GM21423 (cell line): ENCODE results near the gene ZC2HC1B.

Experiments used
- ATAC-seq: cut with Tn5 transposase; IDR thresholded peaks from one replicate; pipeline ENCODE4 v1.9.1; 2021; ENCODE audit warnings: mild to moderate bottlenecking, moderate library complexity; ENCODE audit not compliant: unreplicated experiment

ZC2HC1B gene

DNA sequence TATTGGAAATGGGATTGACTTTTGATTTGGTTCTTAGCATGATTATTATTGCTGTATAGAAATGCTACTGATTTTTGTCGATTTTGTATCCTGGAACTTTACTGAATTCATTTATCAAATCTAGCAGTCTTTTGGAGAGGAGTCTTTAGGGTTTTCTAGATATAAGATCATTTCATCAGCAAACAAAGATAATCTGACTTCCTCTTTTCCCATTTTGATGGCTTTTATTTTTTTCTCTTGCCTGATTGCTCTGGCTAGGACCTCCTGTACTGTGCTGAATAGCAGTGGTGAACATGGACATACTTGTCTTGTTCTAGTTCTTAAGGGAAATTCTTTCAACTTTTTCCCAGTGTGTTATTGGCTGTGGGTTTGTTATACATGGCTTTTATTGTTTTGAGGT is 64.6 kb downstream of the ZC2HC1B start:
- no peak for ATAC-seq

DNA sequence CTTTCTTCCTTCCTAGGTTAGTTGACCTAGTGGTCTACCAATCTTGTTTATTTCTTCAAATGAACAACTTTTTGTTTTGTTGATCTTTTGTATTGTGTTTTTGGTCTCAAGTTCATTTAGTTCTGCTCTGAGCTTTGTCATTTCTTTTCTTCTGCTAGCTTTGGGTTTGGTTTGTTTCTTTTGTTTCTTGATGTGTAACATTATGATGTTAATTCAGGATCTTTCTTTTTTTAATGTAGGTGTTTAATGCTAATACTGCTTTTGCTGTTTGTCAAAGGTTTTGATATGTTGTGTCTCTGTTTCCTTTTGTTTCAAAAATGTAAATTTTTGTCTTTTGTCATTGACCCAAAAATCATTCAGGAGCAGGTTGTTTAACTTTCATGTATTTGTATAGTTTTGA is 65.7 kb downstream of the ZC2HC1B start:
- ATAC-seq = no peak

DNA sequence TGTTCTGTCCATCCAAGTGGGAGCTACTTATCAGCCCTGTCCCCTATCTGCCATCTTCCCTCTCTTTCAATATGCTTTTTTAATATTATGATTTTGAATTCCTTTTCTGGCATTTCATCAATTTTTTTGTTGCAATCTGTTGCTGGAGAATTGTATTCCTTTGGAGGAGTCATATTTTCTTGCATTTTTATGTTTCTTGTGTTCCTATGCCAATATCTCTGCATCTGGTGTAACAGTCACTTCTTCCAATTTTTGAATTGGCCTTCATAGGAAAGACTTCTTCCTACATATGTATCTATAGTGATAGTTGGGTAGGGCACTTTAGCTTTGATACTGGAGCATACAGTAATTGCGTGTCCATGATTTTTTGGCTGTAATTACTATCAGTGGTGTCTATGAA is 70.1 kb downstream of the ZC2HC1B start:
- ATAC-seq = no peak

DNA sequence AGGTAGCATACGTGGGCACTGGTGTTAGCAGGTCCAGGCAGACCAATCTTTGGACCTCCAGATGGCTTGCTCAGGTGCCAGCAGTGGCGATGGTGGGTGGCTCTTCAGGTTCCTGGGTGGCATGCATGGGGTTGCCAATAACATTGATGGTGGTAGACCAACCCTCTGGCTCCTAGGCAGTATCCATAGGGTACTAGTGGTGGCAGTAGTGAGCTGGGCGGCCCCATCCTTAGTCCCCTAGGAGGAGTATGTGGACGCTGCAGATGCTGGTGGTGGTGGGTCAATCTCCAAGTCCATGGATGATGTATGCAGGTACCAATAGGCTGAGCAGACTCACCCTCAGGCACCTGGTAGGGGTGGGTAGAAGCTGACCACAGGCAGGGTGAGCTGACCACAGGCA is 70.6 kb downstream of the ZC2HC1B start:
- ATAC-seq = no peak

DNA sequence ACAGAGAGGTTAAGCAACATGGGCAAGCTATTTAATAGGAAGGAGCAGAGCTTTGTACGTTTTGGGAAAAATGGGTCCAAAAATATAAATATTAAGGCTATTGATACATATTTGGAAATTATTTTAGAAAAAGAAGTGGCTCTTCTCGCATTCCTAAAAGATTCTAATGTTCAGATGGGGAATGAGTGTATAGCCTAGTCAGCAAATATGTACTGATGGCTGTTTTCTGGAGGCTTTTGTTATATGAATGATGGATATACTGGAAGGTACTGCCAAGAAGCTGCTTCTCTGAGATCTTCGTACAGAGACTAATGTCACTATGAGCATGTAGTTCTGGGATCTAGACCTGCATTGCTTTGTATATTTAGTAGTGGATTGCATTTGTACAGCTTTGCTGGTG is 72.1 kb downstream of the ZC2HC1B start:
- no peak for ATAC-seq

DNA sequence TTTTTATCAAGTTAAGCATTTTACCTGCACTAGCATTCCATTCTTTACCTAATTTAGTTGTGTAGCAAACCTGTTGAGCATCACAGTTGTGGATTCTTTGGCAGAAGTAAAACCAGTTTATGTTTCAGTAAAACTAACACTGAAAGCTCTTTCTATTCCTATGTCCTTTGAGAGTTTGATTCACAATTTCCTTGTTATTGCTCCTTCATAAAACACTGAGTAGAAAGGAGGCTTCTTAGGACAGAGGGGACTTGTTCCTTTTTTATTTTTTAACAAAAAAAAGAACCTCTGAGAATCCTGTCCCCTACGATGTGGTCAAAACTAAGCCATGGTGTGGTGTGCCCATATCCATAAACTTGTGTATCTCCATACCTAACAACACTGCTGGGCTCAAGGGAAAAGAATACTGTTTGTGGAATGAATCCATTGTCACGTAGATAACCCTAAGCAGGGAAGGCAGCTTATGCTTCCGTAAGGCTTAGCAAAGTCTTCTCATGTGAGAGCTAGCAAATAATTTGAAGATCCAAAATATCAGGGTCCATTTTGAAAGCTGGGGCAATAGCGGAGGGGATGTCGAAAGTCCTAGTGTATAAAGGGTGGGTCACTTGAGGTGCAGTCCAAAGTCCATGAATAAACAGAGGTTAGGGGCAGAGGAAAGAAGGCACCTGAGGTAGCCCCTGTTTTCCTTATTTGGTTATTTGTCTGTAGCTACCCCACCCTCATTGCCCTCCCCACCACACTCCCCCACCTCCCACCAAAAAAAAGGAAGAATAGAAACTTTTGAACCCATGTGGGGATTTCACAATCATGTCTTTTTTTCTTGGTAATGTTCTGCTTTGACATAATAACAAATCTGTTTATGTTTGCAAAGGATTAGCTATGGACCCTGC is 72.7 kb downstream of the ZC2HC1B start:
- no peak for ATAC-seq

DNA sequence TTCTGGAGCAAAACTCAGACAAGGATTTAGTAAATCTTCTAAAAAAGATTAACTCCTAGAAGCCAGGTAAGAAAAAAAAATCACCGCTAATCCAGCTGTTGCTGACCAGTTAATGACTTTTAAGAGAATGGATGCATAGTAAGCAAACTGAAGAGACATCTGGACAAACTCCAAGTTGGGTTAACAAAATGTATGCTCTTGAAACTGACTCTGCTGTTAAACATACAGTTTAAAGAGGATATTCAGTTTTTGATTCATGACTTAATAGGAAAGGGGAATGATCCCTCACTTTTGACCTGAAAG is 73.3 kb downstream of the ZC2HC1B start:
- no peak for ATAC-seq

DNA sequence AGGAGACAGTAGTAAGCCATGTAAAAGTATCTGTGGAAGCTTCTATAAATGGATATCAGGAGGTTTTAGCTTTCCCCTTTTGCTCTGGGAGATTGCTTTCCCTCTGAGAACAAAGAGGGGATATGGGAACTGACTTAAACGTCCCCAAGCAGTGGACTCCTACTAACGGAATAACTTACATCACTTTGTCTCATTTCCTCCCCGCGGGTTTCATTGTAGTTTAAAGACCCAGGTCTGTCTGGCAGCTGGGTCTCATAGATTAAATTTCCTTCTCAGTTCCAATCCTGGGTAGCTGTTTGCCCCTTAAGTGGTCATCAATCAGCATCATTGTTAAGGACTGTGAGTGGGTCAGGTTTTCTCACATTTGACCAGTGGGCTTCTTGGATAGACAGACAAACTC is 75.1 kb downstream of the ZC2HC1B start:
- ATAC-seq = no peak

DNA sequence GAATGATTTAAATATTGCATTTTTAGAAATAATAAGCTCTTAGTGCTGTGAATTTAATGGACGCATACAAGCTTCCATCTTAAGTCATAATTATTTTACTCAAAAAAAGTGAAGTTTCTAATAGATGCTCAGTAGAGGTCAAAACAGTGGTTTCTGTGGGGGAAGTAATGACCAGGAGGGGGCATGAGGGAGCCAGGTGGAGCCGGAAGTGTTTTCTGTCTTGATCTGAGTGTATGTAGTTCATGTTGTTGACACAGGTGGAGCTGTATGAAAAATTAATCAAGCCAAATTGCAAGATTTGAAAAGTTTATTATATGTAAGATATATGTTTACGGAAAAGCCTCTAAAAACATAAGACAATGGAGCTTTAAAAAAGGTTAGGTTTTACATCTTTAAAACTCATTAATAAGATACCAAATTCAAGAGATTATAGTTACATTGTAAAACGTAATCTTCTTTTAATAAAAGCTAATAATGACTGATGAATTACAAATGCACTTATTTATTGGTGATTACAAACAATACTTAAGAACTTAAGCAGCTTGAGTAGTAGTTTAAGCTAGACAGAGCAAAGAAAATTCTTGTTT is 75.8 kb downstream of the ZC2HC1B start:
- ATAC-seq = peak; percentile 98

DNA sequence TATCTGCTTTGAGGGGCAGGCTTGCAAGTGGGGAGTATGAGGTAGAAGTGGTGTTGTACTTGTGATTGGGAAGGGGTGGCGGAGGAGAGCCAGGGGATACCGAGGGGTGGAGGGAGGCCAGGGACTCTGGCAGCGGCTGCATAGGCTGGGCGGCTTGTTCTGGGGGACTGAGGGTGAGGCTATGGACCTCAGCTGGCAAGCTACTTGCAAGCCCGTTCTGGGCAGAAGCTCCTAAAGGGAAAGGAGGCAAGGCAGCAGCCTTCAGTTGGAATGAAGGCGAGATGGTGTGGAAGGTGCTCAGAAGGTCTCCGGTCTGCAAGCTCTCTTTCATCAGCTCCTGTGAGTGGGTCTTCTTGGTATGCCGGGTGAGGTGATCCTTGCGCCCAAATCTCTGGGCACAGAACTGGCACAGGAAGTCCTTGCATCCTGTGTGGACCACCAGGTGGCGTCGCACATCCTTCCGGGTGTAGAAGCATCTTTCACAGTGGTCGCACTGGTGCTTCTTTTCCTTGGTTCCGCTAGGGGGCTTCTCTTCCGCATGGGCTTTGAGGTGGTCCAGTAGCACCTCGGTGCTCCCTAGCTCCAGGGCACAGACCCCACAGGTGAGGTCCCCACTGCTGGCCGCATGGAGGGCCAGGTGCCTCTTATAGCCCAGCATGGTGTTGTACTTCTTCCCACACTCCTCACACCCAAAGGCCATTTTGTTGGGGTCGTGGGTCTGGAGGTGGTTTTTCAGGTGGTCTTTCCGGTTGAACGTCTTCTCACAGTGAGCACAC is 77.8 kb downstream of the ZC2HC1B start:
- no peak for ATAC-seq

DNA sequence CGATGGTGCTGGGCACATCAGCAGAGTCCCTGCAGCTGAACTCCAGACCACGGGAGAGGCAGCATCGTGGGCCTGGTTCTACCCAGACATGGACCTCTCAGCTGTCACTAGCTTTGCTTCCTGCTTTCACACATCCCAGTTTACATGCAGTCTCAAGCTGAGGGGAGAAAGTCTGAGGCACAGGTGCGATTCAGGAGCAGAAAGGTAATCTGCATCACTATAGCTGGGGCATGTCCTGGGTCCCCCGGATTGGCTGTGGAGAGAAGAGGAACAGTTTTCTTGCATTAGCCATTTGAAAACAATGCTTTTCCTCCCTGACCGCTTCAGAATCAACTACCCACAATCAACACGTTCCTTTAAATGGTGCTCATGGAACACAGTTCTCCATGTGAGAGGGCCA is 83.9 kb downstream of the ZC2HC1B start:
- no peak for ATAC-seq

DNA sequence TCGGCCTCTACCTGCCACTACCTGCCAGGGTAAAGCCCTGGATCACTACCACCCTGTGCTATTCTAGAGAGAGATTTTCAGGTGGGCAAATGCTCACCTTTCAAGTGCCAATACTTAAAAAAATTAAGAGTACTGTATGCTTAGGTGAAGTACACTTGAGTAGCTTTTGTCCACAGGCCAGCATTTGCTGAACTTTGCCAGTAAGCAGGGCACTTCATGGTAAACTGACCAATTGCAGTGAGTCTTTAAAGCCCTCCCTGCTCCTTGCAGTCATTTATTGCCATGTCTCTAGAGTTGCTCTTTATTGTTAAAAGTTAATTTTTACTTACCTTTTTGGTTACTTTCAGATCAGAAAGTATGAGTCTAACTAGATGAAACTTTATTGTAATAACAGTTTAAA is 85.3 kb downstream of the ZC2HC1B start:
- no peak for ATAC-seq

DNA sequence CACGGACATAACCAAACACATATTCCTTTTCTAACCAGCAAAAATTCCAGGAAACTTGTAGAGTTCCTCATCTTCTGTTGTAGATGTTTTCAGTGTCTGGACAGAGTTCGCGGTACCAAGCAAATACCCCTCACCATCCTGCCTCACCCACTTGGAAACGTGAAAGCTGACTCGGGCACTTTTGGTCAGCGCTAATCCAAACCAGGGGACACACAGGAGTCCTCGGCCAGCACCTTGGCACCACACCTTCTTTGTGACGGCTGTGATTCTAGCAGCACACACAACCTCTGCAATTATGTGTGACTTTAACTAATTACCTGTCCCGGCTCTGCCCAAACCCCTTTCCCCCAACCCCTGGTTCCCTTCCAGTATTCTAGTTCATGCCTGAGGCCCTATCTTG is 85.7 kb downstream of the ZC2HC1B start:
- ATAC-seq = no peak

DNA sequence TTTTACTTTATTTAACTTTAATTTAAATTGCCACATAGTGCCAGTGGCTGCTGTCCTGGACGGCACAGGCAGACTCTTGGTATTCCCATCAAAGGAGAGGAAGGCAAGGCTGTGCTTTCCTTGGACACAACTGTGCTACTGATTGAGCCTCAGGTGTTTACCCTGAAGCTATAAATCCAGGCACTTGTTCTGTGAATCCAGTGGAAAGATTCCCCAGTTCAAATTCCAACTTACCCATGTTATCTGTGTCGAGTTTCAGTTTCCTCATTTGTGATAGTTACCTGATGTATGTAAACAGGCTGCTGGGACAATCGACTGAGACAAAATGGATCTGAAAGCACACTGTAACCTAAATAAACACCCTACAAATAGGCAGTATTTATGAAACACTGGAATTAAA is 86.6 kb downstream of the ZC2HC1B start:
- ATAC-seq = no peak

DNA sequence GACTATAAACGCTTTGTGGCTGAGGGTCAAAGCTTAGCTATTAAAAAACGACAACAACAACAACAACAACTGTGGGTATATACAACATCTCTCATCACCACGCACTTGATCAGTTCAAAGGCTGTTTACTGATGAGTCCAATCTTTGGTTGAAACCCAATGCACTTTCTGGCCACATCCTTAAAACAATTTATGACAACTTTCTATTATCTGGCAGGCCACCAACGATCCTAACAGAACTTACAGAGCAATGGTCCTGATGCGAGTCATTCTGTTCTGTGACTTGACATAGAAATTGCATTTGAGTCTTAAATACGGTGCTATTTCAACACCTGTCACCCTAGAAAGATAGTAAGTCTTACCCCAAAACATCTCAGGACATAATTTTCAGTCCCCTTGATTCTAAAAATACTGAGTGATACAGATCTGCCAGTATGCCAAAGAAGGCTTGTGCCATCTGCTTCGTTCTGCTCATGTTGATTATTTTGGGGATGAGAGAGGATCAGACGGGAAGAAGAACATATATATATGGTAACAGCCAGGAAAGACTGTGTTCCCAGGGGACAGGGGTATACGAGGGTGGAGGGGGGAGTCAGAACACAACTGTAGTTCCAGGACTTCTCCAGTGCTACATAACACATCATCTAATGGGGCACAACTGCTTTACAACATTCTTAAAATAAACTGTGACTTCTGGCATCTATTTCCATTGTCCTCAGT is 87.9 kb downstream of the ZC2HC1B start:
- ATAC-seq = no peak

DNA sequence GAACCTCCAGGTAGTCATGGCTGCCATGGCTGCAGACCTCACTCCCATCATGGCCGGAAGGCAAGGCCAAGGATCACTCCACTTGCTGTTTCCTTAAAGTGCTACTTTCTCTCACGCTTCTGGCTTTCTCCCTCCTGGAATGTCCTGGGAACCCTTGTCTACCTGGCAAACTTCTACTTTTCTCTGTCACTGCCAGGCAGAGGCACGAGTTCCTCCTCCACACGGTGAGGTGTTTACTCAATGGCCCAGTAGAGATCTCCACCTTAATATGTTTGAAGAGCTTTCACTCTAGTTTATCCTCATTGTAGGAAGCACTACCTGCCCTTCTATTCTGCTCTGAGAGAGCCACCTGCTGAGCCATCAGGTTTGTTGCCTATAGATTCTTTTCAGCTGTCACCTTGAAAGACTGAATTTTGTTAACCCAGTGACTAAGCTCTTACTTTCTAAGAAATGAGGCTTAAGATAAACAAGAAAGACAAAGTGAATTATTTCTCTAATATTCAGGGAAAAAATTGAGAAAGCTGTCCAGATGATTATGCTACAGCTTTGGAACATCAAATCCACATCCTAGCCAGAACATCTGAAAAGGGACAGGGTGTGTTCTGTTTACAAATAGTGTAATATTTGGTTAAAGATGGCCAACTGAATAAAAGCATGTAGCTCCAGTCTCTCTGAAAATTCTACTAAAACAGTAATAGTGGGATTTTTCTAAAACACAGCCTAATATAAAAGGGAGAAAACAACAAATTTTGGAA is 88.8 kb downstream of the ZC2HC1B start:
- no peak for ATAC-seq

DNA sequence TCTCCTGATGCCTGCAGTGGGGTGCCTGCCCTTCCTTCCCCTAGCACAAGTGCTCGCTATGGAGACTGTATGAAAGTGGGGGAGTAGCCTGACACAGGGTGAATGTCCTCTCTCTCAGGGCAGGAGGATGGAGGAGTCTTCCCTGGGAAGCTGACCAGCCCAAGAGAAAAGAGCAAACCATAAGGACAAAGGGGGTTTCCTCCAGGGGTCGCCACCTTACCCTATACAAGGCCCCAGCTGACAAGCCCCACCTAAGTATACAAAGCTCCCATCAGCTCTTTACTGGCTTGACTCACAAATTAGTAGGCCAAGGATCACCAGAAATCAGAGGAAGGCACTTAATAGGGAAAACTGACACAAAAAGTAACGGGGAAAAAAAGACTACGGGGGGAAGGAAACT is 89.6 kb downstream of the ZC2HC1B start:
- ATAC-seq = no peak

DNA sequence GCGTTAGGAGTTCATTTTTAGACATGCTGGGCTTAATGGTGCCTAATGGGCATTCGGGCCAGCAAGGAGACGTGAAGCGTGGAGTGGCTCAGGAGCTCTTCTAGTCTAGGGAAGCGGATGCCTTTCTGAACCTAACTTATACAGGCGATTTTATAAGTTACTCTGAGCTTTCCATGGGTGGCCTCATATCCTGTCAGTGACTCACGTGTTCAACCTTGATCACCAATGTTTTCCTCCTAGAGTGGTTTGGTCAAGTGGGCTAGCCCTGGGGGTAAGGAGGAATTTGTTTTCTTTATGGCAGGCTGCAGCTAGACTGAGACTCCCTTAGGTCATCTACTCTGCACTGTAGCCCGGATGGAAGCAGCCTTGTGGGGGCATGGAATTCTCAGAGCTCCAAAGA is 91.7 kb downstream of the ZC2HC1B start:
- ATAC-seq = no peak

DNA sequence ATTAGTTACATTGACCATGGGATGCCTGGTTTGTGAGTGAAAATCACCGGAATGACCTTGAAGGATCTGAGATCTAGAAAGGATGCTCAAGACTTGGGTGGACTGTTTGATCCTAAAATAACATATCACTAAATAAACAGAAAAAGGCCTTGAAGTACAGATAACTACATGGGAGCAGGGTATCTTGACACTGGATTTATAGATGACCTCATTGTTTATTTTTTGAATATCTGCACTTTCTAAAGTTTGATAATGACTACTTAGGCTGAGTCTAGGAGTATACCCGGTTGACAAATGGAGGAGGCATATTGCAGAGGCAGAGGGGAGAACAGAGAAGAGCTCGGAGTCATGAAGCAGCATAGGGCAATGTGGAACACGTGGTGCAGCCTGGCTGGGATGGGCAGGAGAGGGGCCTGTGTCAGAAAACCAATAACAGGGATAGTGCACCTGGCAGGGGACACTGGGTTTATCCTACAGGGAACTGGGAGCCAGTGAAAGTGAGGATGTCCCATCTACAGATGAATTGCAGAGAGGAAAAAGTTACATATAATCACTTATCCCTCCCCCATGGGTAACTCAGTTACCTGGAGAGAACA is 93.5 kb downstream of the ZC2HC1B start:
- no peak for ATAC-seq

DNA sequence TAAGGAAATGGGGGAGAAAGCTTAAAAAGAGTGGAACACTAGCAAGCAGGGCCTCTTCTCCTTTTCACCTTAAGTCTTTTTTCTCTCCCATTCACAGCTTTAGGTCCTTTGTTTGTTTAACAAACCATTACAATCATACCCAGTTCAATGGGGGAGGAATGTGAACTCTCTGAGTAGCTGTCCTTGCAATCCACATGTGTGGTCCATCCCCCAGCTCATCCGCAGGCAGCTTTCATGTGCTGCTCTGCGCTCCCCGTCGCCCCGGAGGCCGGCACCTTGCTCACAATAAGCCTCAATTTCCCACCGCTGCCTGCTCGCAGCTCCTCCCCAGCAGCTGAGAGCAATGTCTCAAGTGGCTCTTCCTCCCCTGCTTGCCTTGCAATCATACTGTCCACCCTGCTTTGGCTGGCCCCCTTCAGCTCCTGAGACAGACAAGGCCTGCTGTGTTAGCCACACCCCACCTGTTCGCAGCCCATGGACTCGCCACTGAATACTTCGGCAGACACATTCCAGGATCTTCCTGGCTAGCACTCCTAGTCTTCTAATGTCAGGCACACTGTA is 94.6 kb downstream of the ZC2HC1B start:
- ATAC-seq = no peak
